Stimulated activated CD4-positive, alpha-beta T cell treated with anti-CD3 and anti-CD28 coated beads, TNF-alpha, amount 100 ng/mL, for 48 hours (primary cell): ENCODE measurements around the gene RAD51B.
"Not testable (repeated sequence)": the region's sequence is repeated elsewhere in the genome, so short reads cannot be mapped to it uniquely, and the experiment has no call there.

Experiments used
- DNase-seq, 3 donors: peaks; one replicate each; pipeline ENCODE4 v3.0.0-alpha.2; 2020; ENCODE audit warnings: low read depth in 3 of 3

Gene RAD51B

GRCh38 chr14:67819563-67820421 is at the start of gene RAD51B:
TSS of gene RAD51B (plus strand) at chr14:67819779.
- DNase-seq, result peak; percentile 74 to 78 (median 78)

DNA sequence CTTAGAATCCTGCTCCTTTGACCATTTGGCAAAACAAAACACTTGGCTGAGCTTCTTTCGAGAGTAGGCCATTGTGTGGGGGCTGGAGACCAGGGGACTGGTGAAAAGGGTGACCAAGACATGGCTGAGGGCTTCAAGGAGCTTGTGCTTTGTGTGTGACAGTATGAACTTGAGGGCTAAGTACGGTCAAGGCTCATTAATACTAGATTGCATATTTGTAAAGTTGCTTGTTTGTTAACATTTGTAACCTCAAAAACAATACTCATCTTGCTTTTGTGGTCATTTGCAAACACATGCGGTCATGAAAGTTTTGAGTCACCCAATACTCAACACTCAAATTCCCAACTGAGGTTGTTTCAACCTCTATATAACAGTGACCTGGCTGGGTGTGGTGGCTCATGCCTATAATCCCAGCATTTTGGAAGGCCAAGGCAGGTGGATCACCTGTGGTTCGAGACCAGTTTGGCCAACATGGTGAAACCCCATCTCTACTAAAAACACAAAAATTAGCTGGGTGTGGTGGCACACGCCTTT is 45.7 kb upstream of the RAD51B start:
- DNase-seq, result no peak

- no peak for DNase-seq
Observed at GRCh38 chr14:67776653-67777322, 42.8 kb upstream of the RAD51B start.

DNA sequence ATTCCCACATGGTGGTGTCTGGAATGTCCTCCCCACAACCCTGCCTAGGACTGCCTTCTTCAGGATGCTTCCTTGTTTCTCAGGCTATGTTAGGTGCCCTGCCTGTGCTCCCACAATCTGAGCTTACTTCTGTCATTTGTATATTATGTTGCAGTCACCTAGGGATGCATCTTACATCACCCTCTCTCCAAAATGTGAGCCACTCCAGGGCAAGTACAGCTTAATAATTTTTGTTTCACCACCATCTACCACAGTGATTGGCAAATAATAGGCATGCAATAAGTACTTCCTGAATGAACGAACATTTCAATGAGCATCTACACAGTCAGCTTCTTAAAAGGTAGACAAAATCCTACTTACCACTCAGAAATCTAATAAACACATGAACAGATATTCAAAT is 40.8 kb upstream of the RAD51B start:
- DNase-seq, result no peak

GRCh38 chr14:67782090-67782489 is 37.5 kb upstream of the RAD51B start:
- DNase-seq, result no peak

GRCh38 chr14:67784244-67784823 is 35.2 kb upstream of the RAD51B start:
- no peak for DNase-seq

DNA sequence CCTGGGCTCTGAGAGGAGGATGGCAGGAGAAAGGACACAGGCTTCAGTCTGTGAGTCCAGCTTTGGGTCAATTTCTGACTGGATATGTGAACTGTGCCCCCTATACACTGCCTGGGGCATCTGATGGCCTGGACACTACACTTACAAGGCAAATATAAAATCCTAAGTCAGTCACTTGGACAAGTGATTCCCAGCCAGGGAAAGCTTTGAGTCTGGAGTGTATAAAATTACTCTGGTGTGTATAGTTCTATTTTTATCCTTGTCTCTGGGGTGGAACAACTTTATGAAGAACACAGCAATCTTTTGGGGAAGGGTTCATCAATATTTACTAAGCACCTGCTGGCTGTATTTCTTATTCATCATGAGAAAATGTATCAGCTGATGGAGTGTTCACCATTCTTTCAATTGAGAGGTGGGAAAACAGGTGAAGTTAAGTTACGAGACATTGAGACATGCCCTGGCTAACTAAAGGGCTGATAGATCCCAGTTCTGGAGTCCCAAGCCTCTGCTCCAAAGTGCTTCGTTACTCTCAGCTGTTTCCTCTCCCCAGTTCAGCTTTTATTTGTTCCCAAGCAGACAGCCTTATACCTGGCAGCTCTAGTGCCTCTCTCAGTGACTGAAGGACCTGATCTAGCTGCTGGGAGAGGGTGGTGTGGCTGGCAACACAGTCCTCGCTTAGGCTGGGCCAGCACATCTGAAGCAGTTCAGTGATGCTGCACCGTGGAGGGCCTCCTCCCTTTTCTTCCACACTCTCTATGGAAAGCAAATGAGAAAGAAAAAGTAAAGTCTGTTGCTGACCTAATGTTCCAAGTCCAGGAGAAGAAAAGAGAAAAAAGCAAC is 34.1 kb upstream of the RAD51B start:
- no peak for DNase-seq

- DNase-seq, result no peak
Observed at GRCh38 chr14:67787673-67788072, 31.9 kb upstream of the RAD51B start.

- DNase-seq, result no peak
Observed at GRCh38 chr14:67798731-67799130, 20.8 kb upstream of the RAD51B start.

GRCh38 chr14:67800743-67801142 is 18.8 kb upstream of the RAD51B start:
- no peak for DNase-seq

GRCh38 chr14:67806246-67806645 is 13.3 kb upstream of the RAD51B start:
- DNase-seq, result no peak

DNA sequence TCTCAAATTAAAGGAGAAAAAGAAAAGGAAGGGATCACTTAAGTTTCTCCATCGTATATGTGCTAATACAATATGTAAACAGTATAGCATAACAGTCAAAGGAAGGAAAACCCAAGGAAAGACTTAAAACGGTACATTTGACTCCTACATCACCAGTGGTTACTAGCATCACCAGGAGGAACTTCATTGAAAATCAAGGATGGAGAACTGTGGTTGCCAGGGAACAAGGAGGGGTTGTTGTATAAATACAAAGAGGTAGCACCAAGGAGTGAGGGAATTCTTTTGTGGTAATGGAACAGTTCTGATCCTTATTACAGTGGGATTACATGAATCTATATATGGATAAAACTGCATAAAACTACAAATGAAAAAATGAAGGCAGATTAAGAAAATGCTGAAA is 4.8 kb upstream of the RAD51B start:
- DNase-seq, result no peak

DNA sequence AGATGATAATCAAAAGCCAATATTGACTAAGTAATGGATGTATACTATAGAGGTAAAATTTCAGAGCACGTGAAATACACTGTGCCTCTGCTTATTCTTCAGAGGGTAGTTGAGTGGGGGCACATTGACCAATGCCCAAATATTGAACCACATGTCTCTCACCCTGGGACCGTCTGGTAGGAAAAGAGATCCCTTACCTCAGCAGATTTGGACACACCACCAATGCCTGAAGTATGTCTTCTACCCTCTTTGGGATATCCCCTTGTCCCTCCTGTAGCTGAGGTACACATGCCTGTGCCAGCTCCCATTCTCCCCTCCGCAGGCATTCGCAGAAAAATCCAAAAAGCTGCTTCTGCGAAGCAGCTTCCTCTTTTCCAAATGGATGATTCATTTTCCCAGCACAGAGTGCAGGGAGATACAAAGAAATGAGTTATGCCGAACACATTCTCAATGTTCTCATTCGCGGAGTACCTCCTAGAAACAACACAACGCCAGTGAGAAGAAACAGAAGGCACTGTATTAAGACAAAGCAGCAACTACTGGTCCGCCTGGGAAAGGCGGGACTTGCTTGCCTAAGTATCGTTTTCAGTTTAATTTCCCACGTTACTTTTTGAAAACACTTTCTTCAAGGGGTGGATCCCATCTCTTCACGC is 3.9 kb upstream of the RAD51B start:
- DNase-seq, result no peak

DNA sequence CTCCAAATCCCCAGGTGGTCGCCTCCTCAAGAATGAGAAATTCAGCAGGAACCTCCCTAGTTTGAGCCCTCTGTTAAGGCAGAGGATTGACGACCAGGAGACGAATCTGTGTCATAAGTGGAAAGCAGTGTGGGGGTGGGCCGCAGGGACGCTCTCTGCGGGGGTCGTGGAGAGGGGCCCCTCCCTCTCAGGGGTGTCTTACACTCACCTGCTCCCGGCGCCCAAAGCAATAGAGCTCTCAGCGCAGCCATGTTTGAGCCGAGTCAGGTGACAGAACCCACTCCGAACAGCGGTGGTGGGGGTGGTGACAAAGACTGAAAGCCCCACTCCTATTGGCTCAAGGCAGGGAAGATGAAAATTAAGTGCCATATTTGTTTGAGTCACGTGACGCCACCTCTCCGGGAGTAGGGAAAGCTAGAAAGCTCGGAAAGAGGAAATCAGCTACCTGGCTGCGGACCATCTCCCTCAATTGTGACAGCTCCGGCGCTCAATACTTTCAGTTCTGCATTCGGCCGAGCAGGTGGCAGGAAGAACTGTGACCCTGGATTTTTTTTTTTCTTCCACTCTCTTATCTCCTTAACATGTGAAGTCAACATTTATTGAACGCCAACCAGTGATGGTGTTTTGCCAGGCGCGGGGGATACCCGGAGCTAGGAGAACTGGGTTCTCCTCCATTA is 3.1 kb upstream of the RAD51B start, which contains the start of gene ZFYVE26:
Gene ZFYVE26, minus strand, starts transcription at position 265 of the 677 bp plus-strand sequence. CDS start 627 bp downstream, outside the sequence.
- peak; percentile 78 to 81 (median 79) for DNase-seq

- no peak for DNase-seq
Observed at GRCh38 chr14:67817750-67818438, 1.7 kb upstream of the RAD51B start.

DNA sequence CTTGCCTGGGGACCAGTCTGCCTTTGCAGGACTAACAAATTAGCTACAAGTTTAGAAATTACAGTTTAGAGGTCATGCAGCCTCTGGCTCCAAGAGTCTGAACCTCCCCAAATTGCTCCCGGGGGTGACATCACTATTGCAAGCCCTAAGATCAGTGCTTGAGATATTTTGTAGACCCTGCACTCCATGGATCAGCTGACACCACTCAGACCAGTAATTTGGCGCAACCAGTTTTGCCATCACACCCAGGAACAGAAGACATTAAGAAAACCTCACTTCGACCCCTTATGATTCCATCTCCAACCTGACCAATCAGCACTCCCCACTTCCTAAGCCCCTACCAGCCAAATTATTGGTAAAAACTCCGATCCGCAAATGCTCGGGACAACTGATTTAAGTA is 1.1 kb upstream of the RAD51B start:
- not testable (repeated sequence) for DNase-seq

GRCh38 chr14:67820428-67820971 is 921 bp downstream of the RAD51B start:
- DNase-seq, result no peak

DNA sequence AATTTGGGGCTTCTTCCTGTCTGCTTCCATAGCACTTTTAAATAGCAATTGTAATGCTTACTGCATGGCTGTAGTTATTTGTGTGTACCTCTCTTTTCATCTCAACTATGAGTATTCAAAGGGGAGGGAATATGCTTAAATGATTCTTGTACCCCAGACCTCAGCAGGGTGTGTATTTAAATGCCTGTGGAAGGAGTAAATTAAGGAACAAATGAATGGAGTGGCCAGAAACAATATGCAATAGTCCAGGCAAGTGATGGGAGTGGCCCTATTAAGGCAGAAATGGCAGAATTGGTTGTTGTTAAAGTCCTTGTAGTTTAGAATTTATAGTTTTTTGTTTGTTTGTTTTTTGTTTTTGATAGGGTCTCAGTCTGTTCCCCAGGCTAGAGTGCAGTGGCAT is 1.5 kb downstream of the RAD51B start:
- no peak for DNase-seq

DNA sequence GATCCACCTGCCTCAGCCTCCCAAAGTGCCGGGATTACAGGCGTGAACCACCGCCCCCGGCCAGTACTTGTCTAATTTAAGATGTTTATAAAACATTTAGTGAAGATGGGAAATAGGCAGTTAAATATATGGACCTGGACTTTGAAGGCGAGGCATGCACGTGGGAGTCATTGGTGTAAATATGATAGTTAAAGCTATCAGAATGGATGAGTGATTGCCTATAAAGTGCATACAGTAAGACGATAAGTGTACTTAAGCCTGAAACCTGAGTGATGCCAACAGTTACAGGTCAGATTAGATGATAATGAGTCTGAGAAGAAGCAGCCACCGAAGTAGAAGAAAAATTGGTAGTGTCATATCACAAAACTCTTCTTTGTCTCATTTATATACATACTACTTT is 11.5 kb downstream of the RAD51B start:
- no peak for DNase-seq
